Suprapubic skin (tissue), 3 donors: ENCODE results near the gene FMNL2.

Source experiments
- CTCF ChIP-seq, 2 donors: fragments of 200-600 bp in 1 of 2; fragments of 450-650 bp in 1 of 2; sonication (generic) in 1 of 2; IDR thresholded peaks; one replicate each; pipeline ENCODE4 v1.5.1; 2016 to 2019; ENCODE audit warnings: antibody characterized with exemption in 2 of 2, mild to moderate bottlenecking in 1 of 2, moderate library complexity in 1 of 2
- POLR2A ChIP-seq, 2 donors: fragments of 450-650 bp; IDR thresholded peaks; one replicate each; pipeline ENCODE4 v1.6.1; 2017; ENCODE audit warnings: antibody characterized with exemption in 2 of 2, mild to moderate bottlenecking in 2 of 2, moderate library complexity in 2 of 2

DNA sequence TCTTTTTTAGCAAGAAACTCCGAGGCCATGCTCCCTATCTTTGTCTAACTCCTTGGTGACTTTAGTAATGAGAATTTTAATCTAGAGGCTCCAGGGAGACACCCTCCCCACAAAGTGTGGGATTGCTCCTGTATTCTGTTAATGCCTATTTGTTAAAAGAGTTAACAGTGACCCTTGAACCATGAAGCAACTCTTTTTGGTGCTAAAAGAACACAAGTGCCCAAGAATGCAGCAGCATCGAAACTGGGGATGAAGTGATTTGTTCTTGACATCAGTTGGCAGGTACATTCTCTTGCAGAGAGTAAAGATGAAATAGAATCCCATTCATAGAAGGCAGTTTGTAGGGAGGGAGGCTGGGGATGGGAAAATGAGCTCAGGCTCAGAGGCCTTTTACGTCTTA lies 50.0 kb downstream of the FMNL2 start:
- no peak for TF ChIP-seq CTCF (IDR thresholded peaks at IDR 0.05)
- TF ChIP-seq POLR2A (IDR thresholded peaks at IDR 0.05) = no peak
